HG02938 (cell line): ENCODE measurements around the gene TMTC1.

Source experiments
- ATAC-seq: cut with Tn5 transposase; IDR thresholded peaks from one replicate; pipeline ENCODE4 v1.9.1; 2021; ENCODE audit warnings: mild to moderate bottlenecking, moderate library complexity; ENCODE audit not compliant: unreplicated experiment

TMTC1 gene

GRCh38 chr12:29741342-29742241, 42.1 kb downstream of the TMTC1 start:
- ATAC-seq, result no peak

GRCh38 chr12:29739279-29739991, 44.3 kb downstream of the TMTC1 start:
- no peak for ATAC-seq

GRCh38 chr12:29738365-29738764, 45.4 kb downstream of the TMTC1 start:
- ATAC-seq, result no peak

GRCh38 chr12:29737644-29738043, 46.1 kb downstream of the TMTC1 start:
- no peak for ATAC-seq

GRCh38 chr12:29735604-29736003, 48.1 kb downstream of the TMTC1 start:
- no peak for ATAC-seq

- ATAC-seq, result no peak
Measured at GRCh38 chr12:29734734-29735133, 49.0 kb downstream of the TMTC1 start.

GRCh38 chr12:29734305-29734704, 49.4 kb downstream of the TMTC1 start:
- ATAC-seq, result no peak

GRCh38 chr12:29733501-29733900, 50.2 kb downstream of the TMTC1 start:
- no peak for ATAC-seq

GRCh38 chr12:29733060-29733459, 50.7 kb downstream of the TMTC1 start:
- no peak for ATAC-seq

GRCh38 chr12:29732593-29732992, 51.1 kb downstream of the TMTC1 start:
- ATAC-seq, result no peak

- no peak for ATAC-seq
Measured at GRCh38 chr12:29732191-29732590, 51.6 kb downstream of the TMTC1 start.

GRCh38 chr12:29731591-29731990, 52.2 kb downstream of the TMTC1 start:
- ATAC-seq, result no peak

GRCh38 chr12:29730481-29730880, 53.3 kb downstream of the TMTC1 start:
- no peak for ATAC-seq

- ATAC-seq, result no peak
Measured at GRCh38 chr12:29728030-29728429, 55.7 kb downstream of the TMTC1 start.

- no peak for ATAC-seq
Measured at GRCh38 chr12:29726741-29727348, 56.9 kb downstream of the TMTC1 start.

GRCh38 chr12:29726321-29726692, 57.4 kb downstream of the TMTC1 start:
- ATAC-seq, result no peak

- ATAC-seq, result no peak
Measured at GRCh38 chr12:29725587-29726320, 58.0 kb downstream of the TMTC1 start.

GRCh38 chr12:29722164-29722563, 61.6 kb downstream of the TMTC1 start:
- no peak for ATAC-seq

GRCh38 chr12:29719381-29719780, 64.4 kb downstream of the TMTC1 start:
- no peak for ATAC-seq

GRCh38 chr12:29717540-29718100, 66.1 kb downstream of the TMTC1 start:
- no peak for ATAC-seq

- no peak for ATAC-seq
Measured at GRCh38 chr12:29714966-29715365, 68.8 kb downstream of the TMTC1 start.
